GM19239 (cell line): ENCODE measurements around the gene RAB27A.
A peak's percentile ranks its signal among the peaks of the same experiment; 100 is the strongest.
"Not testable (repeated sequence)": the region's sequence is repeated elsewhere in the genome, so short reads cannot be mapped to it uniquely, and the experiment has no call there.

Experiments used
- DNase-seq: peaks from one replicate; pipeline ENCODE4 v3.0.0; 2011; ENCODE audit warnings: low spot score; ENCODE audit not compliant: insufficient read length
- FAIRE-seq: peaks from 2 replicates; lab custom pipeline; 2011; peaks lifted over from hg19 to GRCh38; lab: Jason Lieb, UNC

Gene RAB27A

GRCh38 chr15:55289746-55290527 is at the start of gene RAB27A:
TSS of gene RAB27A (minus strand) at chr15:55289813. CDS start at chr15:55234934, 54,879 bp downstream.
- peak; percentile 55 for DNase-seq
- FAIRE-seq = peak; percentile 60

GRCh38 chr15:55337160-55337559 is 47.5 kb upstream of the RAB27A start:
- no peak for FAIRE-seq

GRCh38 chr15:55334997-55335396 is 45.4 kb upstream of the RAB27A start:
- DNase-seq (no peak), FAIRE-seq (no peak)

More at GRCh38 chr15:55337160-55337559, 47.5 kb upstream of the RAB27A start:
- DNase-seq = no peak

- no peak for FAIRE-seq
- DNase-seq = no peak
These were observed 44.8 kb upstream of the RAB27A start for GRCh38 chr15:55334371-55334770.

- FAIRE-seq (no peak), DNase-seq (no peak)
These were observed 37.8 kb upstream of the RAB27A start for GRCh38 chr15:55327387-55327786.

GRCh38 chr15:55322467-55322866 is 32.9 kb upstream of the RAB27A start:
- no peak for DNase-seq
- FAIRE-seq = no peak

GRCh38 chr15:55320963-55321362 is 31.4 kb upstream of the RAB27A start:
- no peak for FAIRE-seq

GRCh38 chr15:55320238-55320550 is 30.6 kb upstream of the RAB27A start:
- no peak for DNase-seq
- no peak for FAIRE-seq

More at GRCh38 chr15:55320963-55321362, 31.4 kb upstream of the RAB27A start:
- no peak for DNase-seq

GRCh38 chr15:55319537-55320237 is 30.1 kb upstream of the RAB27A start:
- DNase-seq (peak; percentile 16), FAIRE-seq (peak; percentile 75)

- peak; percentile 65 for DNase-seq
- FAIRE-seq = peak; percentile 90
These were observed 29.2 kb upstream of the RAB27A start, which contains the start of the genes PIGB and PIGBOS1 for GRCh38 chr15:55318588-55319494. TSS of gene PIGB (plus strand) at chr15:55319222. CDS start at chr15:55319251, 29 bp downstream. TSS of gene PIGBOS1 (minus strand) at chr15:55319123. CDS start at chr15:55317792, 1,331 bp downstream.

GRCh38 chr15:55302801-55303200 is 13.2 kb upstream of the RAB27A start:
- DNase-seq, FAIRE-seq: not testable (repeated sequence)

GRCh38 chr15:55297315-55297714 is 7.7 kb upstream of the RAB27A start:
- FAIRE-seq (no peak), DNase-seq (no peak)

GRCh38 chr15:55290528-55291057 is 980 bp upstream of the RAB27A start:
- DNase-seq = peak; percentile 58
- peak; percentile 90 for FAIRE-seq

- DNase-seq = no peak
- peak; percentile 54 for FAIRE-seq
These were observed 435 bp downstream of the RAB27A start for GRCh38 chr15:55289011-55289745.

- no peak for DNase-seq
These were observed 1.5 kb downstream of the RAB27A start for GRCh38 chr15:55288006-55288717.

GRCh38 chr15:55286442-55287189 is 3.0 kb downstream of the RAB27A start:
- DNase-seq, FAIRE-seq: not testable (repeated sequence)

More at GRCh38 chr15:55288006-55288717, 1.5 kb downstream of the RAB27A start:
- FAIRE-seq = no peak

- no peak for FAIRE-seq
These were observed 5.2 kb downstream of the RAB27A start for GRCh38 chr15:55284426-55284825.

More at GRCh38 chr15:55284426-55284825, 5.2 kb downstream of the RAB27A start:
- DNase-seq = no peak
